A549 (cell line): ENCODE measurements around the gene CYP1B1.

Experiments used
- CTCF ChIP-seq: fragments of >200 bp; sonication (Bioruptor Twin); formaldehyde crosslinking; IDR thresholded peaks from 3 replicates; pipeline ENCODE4 v1.5.1; 2016
- ESRRA ChIP-seq: fragments of 150-350 bp; IDR thresholded peaks from 2 replicates; pipeline ENCODE4 v1.6.1; 2014; ENCODE audit warnings: mild to moderate bottlenecking, low read length, borderline replicate concordance
- FOSB ChIP-seq: fragments of 250-450 bp; sonication (Bioruptor Pico); IDR thresholded peaks from 2 replicates; pipeline ENCODE4 v1.5.0; 2020; ENCODE audit warnings: mild to moderate bottlenecking, moderate library complexity
- HDAC2 ChIP-seq: fragments of 200-600 bp; sonication (generic); IDR thresholded peaks from 2 replicates; pipeline ENCODE4 v1.6.1; 2016
- HOXA7 ChIP-seq: fragments of 250-450 bp; sonication (Bioruptor Pico); IDR thresholded peaks from 2 replicates; pipeline ENCODE4 v1.5.0; 2020; ENCODE audit warnings: mild to moderate bottlenecking, moderate library complexity
- HOXB13 ChIP-seq: fragments of 250-450 bp; sonication (Bioruptor Pico); IDR thresholded peaks from 2 replicates; pipeline ENCODE4 v1.5.0; 2020; ENCODE audit warnings: low read depth, mild to moderate bottlenecking, moderate library complexity
- NR3C1 ChIP-seq: fragments of >200 bp; sonication (Bioruptor Twin); formaldehyde crosslinking; IDR thresholded peaks from 3 replicates; pipeline ENCODE4 v1.6.1; 2017
- PHF8 ChIP-seq: fragments of 200-600 bp; sonication (generic); IDR thresholded peaks from 2 replicates; pipeline ENCODE4 v1.6.1; 2016; ENCODE audit warnings: low read depth, mild to moderate bottlenecking, antibody characterized with exemption, moderate library complexity, borderline replicate concordance
- POLR2A ChIP-seq: IDR thresholded peaks from 2 replicates; pipeline ENCODE4 v1.6.1; 2012; ENCODE audit warnings: mild to moderate bottlenecking, low read length
- RAD21 ChIP-seq, 2 experiments: fragments of >200 bp in 1 of 2; sonication (Bioruptor Twin) in 1 of 2; formaldehyde crosslinking in 1 of 2; IDR thresholded peaks in 1 of 2; conservative IDR thresholded peaks in 1 of 2; 2 replicates in 1 of 2; 3 replicates in 1 of 2; pipeline ENCODE4 v1.6.1; 2012 to 2018; ENCODE audit warnings: inconsistent platforms in 1 of 2
- ZSCAN20 ChIP-seq: fragments of 250-450 bp; sonication (Bioruptor Pico); IDR thresholded peaks from 2 replicates; pipeline ENCODE4 v1.8.0; 2022; ENCODE audit warnings: mild to moderate bottlenecking, moderate library complexity

GRCh38 chr2:38017836-38018235, 58.1 kb downstream of the CYP1B1 start:
- TF ChIP-seq POLR2A (no peak), NR3C1 (no peak), CTCF (no peak), HOXB13 (CRISPR knock-in tag) (no peak), ZSCAN20 (CRISPR knock-in tag) (no peak), PHF8 (no peak), HDAC2 (no peak), HOXA7 (CRISPR knock-in tag) (no peak), FOSB (CRISPR knock-in tag) (no peak), ESRRA (no peak), RAD21 (conservative IDR thresholded peaks at IDR 0.05 in 1 of 2, IDR thresholded peaks at IDR 0.05 in 1 of 2) (no peak)
